ENCODE data around the gene SARS1. TPM values are rescaled to one million over a fixed set of nuclear protein-coding genes. Genes with fewer than 3 reads are reported as not detected.
A peak's percentile ranks its signal among the peaks of the same experiment; 100 is the strongest.

The SARS1 gene
- total RNA-seq, 1 experiment from 2014 or later = 492 TPM

GRCh38 chr1:109261006-109261405 lies 47.3 kb downstream of the SARS1 start:
- intact Hi-C loops (cut with micrococcal nuclease) = no loop called here
- H3K36me3 Mint-ChIP-seq (ENCODE audit: insufficient read depth, unreplicated experiment) = no peaks in the 10 kb centered on the region
- ChIA-PET CTCF (interaction anchor here (0.6 to 1.4 kb wide), 2 partner anchors 14 to 22 kb away, joined by 4 read pairs; partner anchors contain the start of gene PSRC1), POLR2A (no interaction called here)
- H3K9me3 Mint-ChIP-seq (ENCODE audit: unreplicated experiment) = no peaks in the 10 kb centered on the region
- H3K27ac Mint-ChIP-seq (ENCODE audit: low read depth, unreplicated experiment) = no peak overlapping the region
- no peaks in the 10 kb centered on the region for H3K27me3 Mint-ChIP-seq (ENCODE audit: insufficient read depth, unreplicated experiment)
- no peak for DNase-seq (ENCODE audit: unreplicated experiment)
- no peak overlapping the region for H3K4me3 Mint-ChIP-seq (ENCODE audit: unreplicated experiment)
- no peak for TF ChIP-seq CTCF (IDR thresholded peaks at IDR 0.05; ENCODE audit: unreplicated experiment)
- BruUV-seq (replicated peaks) = no TSS peak
- H3K4me1 Mint-ChIP-seq (ENCODE audit: insufficient read depth, unreplicated experiment) = peaks cover 19% of the 10 kb centered on the region

GRCh38 chr1:109261578-109261977 lies 47.9 kb downstream of the SARS1 start:
- H3K27me3 Mint-ChIP-seq (ENCODE audit: insufficient read depth, unreplicated experiment) = no peaks in the 10 kb centered on the region
- TF ChIP-seq CTCF (IDR thresholded peaks at IDR 0.05; ENCODE audit: unreplicated experiment) = no peak
- no peak overlapping the region for H3K4me3 Mint-ChIP-seq (ENCODE audit: unreplicated experiment)
- no TSS peak for BruUV-seq (replicated peaks)
- POLR2A ChIA-PET = no interaction called here
- intact Hi-C loops (cut with micrococcal nuclease) = no loop called here
- H3K4me1 Mint-ChIP-seq (ENCODE audit: insufficient read depth, unreplicated experiment) = peaks cover 19% of the 10 kb centered on the region
- H3K27ac Mint-ChIP-seq (ENCODE audit: low read depth, unreplicated experiment) = no peak overlapping the region
- H3K36me3 Mint-ChIP-seq (ENCODE audit: insufficient read depth, unreplicated experiment) = peaks cover 2% of the 10 kb centered on the region
- CTCF ChIA-PET = interaction anchor here (0.6 to 1.4 kb wide), 2 partner anchors 15 to 21 kb away, joined by 3 to 4 read pairs; no protein-coding TSS in a partner anchor
- DNase-seq (ENCODE audit: unreplicated experiment) = no peak
- H3K9me3 Mint-ChIP-seq (ENCODE audit: unreplicated experiment) = no peaks in the 10 kb centered on the region

GRCh38 chr1:109262231-109263055 lies 48.7 kb downstream of the SARS1 start:
- no peaks in the 10 kb centered on the region for H3K27me3 Mint-ChIP-seq (ENCODE audit: insufficient read depth, unreplicated experiment)
- no TSS peak for BruUV-seq (replicated peaks)
- no peaks in the 10 kb centered on the region for H3K9me3 Mint-ChIP-seq (ENCODE audit: unreplicated experiment)
- intact Hi-C loops (cut with micrococcal nuclease) = loop anchor here (1.0 to 2.0 kb wide), 8 partner anchors 12 to 434 kb away; partner anchors contain the start of gene PSRC1
- H3K4me1 Mint-ChIP-seq (ENCODE audit: insufficient read depth, unreplicated experiment) = peaks cover 20% of the 10 kb centered on the region
- peaks cover 7% of the 10 kb centered on the region for H3K36me3 Mint-ChIP-seq (ENCODE audit: insufficient read depth, unreplicated experiment)
- peak overlapping the region; percentile 49 for H3K27ac Mint-ChIP-seq (ENCODE audit: low read depth, unreplicated experiment)
- DNase-seq (ENCODE audit: unreplicated experiment) = no peak
- CTCF ChIA-PET = interaction anchor here (0.6 to 4.0 kb wide), 12 partner anchors 8 to 231 kb away, joined by 3 to 43 read pairs (median 4); partner anchors contain the start of gene CYB561D1
- peak overlapping the region; percentile 47 for H3K4me3 Mint-ChIP-seq (ENCODE audit: unreplicated experiment)
- POLR2A ChIA-PET = interaction anchor here (0.9 to 5.9 kb wide), 9 partner anchors 12 to 137 kb away, joined by 3 to 28 read pairs (median 4); partner anchors contain the start of genes SARS1 and SORT1
- no peak for TF ChIP-seq CTCF (IDR thresholded peaks at IDR 0.05; ENCODE audit: unreplicated experiment)

GRCh38 chr1:109263234-109263596 lies 49.5 kb downstream of the SARS1 start:
- Mint-ChIP-seq H3K9me3 (ENCODE audit: unreplicated experiment) (no peaks in the 10 kb centered on the region), H3K36me3 (ENCODE audit: insufficient read depth, unreplicated experiment) (peaks cover 11% of the 10 kb centered on the region), H3K27ac (ENCODE audit: low read depth, unreplicated experiment) (peak overlapping the region; percentile 49), H3K4me3 (ENCODE audit: unreplicated experiment) (peak overlapping the region; percentile 47), H3K4me1 (ENCODE audit: insufficient read depth, unreplicated experiment) (peaks cover 23% of the 10 kb centered on the region), H3K27me3 (ENCODE audit: insufficient read depth, unreplicated experiment) (no peaks in the 10 kb centered on the region)
- TF ChIP-seq CTCF (IDR thresholded peaks at IDR 0.05; ENCODE audit: unreplicated experiment) = no peak
- BruUV-seq (replicated peaks) = no TSS peak
- peak; percentile 95 for DNase-seq (ENCODE audit: unreplicated experiment)
- ChIA-PET CTCF (interaction anchor here (0.6 to 4.0 kb wide), 14 partner anchors 9 to 231 kb away, joined by 3 to 43 read pairs (median 6); partner anchors contain the start of genes CYB561D1 and SORT1), POLR2A (interaction anchor here (0.6 to 5.9 kb wide), 11 partner anchors 10 to 416 kb away, joined by 3 to 28 read pairs (median 4); partner anchors contain the start of genes SARS1 and SORT1)
- intact Hi-C loops (cut with micrococcal nuclease) = loop anchor here (1.0 to 2.0 kb wide), 8 partner anchors 11 to 434 kb away; partner anchors contain the start of gene PSRC1

Data from MCF 10A (cell line).